Psoas muscle (tissue), 8 donors: ENCODE data around the gene KCNT2. TPM values are rescaled to one million over a fixed set of nuclear protein-coding genes. Genes with fewer than 3 reads are reported as not detected.
A peak's percentile ranks its signal among the peaks of the same experiment; 100 is the strongest.

ENCODE experiments used
- ATAC-seq, 4 donors: fragments of 200-7000 bp; cut with Tn5 transposase; one replicate each; pipeline ENCODE4 v1.9.1; 2020; ENCODE audit warnings: moderate library complexity in 3 of 4, mild to moderate bottlenecking in 2 of 4
- DNase-seq, 2 donors: peaks; one replicate each; pipeline ENCODE4 v3.0.0-alpha.2; 2020
- H3K27ac ChIP-seq: fragments of 200-600 bp; one replicate; pipeline ENCODE4 v1.8.0; 2022
- H3K27me3 ChIP-seq, 3 donors: fragments of 200-600 bp in 1 of 3; one replicate each; pipeline versions ENCODE4 v1.6.1 to v1.8.0; 2013 to 2022; ENCODE audit warnings: low read length in 2 of 3, mild to moderate bottlenecking in 2 of 3, moderate library complexity in 1 of 3; ENCODE audit not compliant: insufficient read depth in 3 of 3
- H3K36me3 ChIP-seq, 2 donors: fragments of 200-600 bp in 1 of 2; one replicate each; pipeline versions ENCODE4 v1.6.1 to v1.8.0; 2013 to 2022; ENCODE audit warnings: low read depth in 1 of 2, mild to moderate bottlenecking in 1 of 2, moderate library complexity in 1 of 2; ENCODE audit not compliant: insufficient read depth in 1 of 2
- H3K4me1 ChIP-seq: fragments of 200-600 bp; one replicate; pipeline ENCODE4 v1.8.0; 2022
- H3K4me3 ChIP-seq: fragments of 200-600 bp; one replicate; pipeline ENCODE4 v1.8.0; 2022; ENCODE audit warnings: mild to moderate bottlenecking
- H3K9me3 ChIP-seq: fragments of 200-600 bp; one replicate; pipeline ENCODE4 v1.8.0; 2022
- WGBS, 3 donors: extraction: QIAGEN DNeasy Blood & Tissue Kit; methylation state at CpG; one replicate each; pipeline versions ENCODE4 v1.1.6 to v1.1.7; 2013; 5-methylcytosine and 5-hydroxymethylcytosine counted together
- intact Hi-C, 2 donors: fragments of 100-400 bp; cut with DNase I; formaldehyde crosslinking; loops; one replicate each; pipeline versions ENCODE4 v1.11.0 to v1.14.2; 2022
- polyA plus RNA-seq, 3 donors: library from polyadenylated mRNA; stranded (reverse); fragments of 200-250 nt; gene quantifications; one replicate each; pipeline ENCODE4 v1.2.3, GENCODE V29; 2013
- total RNA-seq, 4 donors: library from RNA; stranded (reverse); fragmentation: NEBNext Ultra II Directional in 2 of 4; extraction: Animal tissue kit (Norgen Biotek cat#: 25700) in 2 of 4; gene quantifications; one replicate each; pipeline versions ENCODE4 v1.2.1 to v1.2.4, GENCODE V29; 2021 to 2023
- TF ChIP-seq, protein P1 (sequence below): fragments of 200-600 bp; IDR thresholded peaks from one replicate; pipeline ENCODE4 v1.8.0; 2022; ENCODE audit warnings: antibody characterized with exemption
- donor health status: healthy with polysubstance abuse.
- donor health status: DM: no; HTN: no; CAD: no; lungs with moderate emphysema.
- donor health status: Bipolar disorder and iron deficiency.
- donor health status: healthy.
- donor health status: DM: yes; HTN: yes; CAD: no.
- donor health status: DM: no; HTN: no; CAD: no.
- donor health status: DM: no; HTN: no; CAD: no.
- donor health status: DM: yes; HTN: yes; CAD: no.

The KCNT2 gene
- total and polyA plus RNA-seq, 7 donors, result 0.04 to 1.2 (median 0.12) TPM

DNA sequence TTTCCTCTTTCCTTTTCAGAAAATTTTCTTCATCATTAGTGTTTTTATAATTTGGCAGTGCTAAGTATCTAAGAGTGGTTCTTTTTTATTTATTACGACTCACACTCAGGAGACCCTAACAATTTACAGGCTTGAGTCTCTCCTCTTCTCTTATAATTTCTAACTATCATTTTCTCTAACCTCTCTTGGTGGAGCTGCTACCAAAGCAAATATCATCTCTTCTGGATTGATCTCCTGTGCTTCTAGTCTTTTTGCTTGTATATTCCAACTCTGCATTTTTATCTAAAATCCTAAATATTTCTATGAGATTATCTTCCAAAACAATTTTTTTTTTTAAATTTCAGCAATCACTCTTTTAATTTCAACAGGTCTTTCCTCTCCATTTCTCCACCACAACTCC, 250.3 kb downstream of the KCNT2 start:
- Histone ChIP-seq H3K9me3 (no peaks in the 10 kb centered on the region), H3K27ac (no peak overlapping the region), H3K4me1 (no peaks in the 10 kb centered on the region), H3K27me3 (no peaks in the 10 kb centered on the region), H3K36me3 (no peaks in the 10 kb centered on the region), H3K4me3 (no peak overlapping the region)
- TF ChIP-seq, protein P1, sequence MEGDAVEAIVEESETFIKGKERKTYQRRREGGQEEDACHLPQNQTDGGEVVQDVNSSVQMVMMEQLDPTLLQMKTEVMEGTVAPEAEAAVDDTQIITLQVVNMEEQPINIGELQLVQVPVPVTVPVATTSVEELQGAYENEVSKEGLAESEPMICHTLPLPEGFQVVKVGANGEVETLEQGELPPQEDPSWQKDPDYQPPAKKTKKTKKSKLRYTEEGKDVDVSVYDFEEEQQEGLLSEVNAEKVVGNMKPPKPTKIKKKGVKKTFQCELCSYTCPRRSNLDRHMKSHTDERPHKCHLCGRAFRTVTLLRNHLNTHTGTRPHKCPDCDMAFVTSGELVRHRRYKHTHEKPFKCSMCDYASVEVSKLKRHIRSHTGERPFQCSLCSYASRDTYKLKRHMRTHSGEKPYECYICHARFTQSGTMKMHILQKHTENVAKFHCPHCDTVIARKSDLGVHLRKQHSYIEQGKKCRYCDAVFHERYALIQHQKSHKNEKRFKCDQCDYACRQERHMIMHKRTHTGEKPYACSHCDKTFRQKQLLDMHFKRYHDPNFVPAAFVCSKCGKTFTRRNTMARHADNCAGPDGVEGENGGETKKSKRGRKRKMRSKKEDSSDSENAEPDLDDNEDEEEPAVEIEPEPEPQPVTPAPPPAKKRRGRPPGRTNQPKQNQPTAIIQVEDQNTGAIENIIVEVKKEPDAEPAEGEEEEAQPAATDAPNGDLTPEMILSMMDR, result no peak
- ATAC-seq, result no peak
- WGBS, 3 donors, result 97 to 100% (median 100%) methylated on average over 1 of the region's 1 CpG
- intact Hi-C loops, result no loop called here
- no peak for DNase-seq

DNA sequence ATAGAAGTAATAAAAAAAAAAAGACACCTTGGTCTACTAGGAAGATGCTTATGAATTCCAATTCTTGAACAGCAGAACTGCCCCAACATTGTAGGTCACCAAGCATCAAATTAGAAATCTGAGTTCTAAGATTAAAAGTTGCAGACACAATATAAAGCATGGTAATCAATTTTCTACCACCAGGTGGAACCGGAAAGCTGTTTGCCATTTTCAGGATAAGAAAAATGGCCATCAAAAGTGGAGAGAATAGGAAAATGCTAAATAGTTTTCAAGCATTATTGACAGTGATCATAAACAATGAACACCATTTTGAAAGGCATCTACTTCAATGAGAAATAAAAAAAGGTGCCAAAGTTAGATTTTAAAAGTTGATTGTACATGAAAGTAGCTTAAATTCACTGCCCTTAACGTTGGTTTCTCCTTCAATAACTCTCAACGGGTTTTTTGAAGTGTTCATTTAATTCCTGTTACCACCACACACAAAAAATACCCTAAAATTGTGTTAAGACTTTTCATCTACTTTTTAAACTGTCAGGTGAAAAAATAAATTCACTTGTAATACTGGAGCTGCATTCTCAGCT, 252.9 kb downstream of the KCNT2 start:
- H3K4me3 ChIP-seq, result no peak overlapping the region
- H3K4me1 ChIP-seq, result no peaks in the 10 kb centered on the region
- no peak overlapping the region for H3K27ac ChIP-seq
- H3K9me3 ChIP-seq, result no peaks in the 10 kb centered on the region
- no peaks in the 10 kb centered on the region for H3K27me3 ChIP-seq
- TF ChIP-seq, protein P1, result peak; percentile 17
- no peak for ATAC-seq
- intact Hi-C loops, result no loop called here
- WGBS, 3 donors, result 34 to 55% (median 41%) methylated on average over 3 of the region's 3 CpGs
- H3K36me3 ChIP-seq, result no peaks in the 10 kb centered on the region
- DNase-seq, result no peak

DNA sequence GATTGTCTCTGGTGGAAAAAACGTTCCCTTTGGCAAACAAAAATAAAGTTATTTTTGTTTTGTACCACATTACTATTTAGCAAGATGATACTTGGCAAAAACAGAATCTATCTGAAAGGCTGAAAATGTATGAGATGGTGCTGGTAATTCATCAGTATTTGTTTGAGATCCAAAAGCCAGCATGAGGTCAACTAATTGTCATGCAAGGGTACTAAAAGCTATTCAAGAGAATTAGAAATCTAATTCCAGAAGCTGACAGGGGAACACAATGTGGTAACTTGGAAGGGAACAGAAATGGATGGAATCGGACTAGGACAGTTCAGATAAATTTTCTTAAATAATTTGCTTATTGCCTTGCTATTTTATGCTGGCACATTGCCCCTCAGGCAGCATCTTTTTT, 263.8 kb downstream of the KCNT2 start:
- intact Hi-C loops, result no loop called here
- TF ChIP-seq, protein P1, result no peak
- no peak for DNase-seq
- no peak for ATAC-seq
- H3K4me1 ChIP-seq, result no peaks in the 10 kb centered on the region
- H3K9me3 ChIP-seq, result no peaks in the 10 kb centered on the region
- no peaks in the 10 kb centered on the region for H3K27me3 ChIP-seq
- no peaks in the 10 kb centered on the region for H3K36me3 ChIP-seq
- H3K27ac ChIP-seq, result no peak overlapping the region
- no peak overlapping the region for H3K4me3 ChIP-seq
- 19 to 55% (median 27%) methylated on average over 2 of the region's 2 CpGs for WGBS, 3 donors

DNA sequence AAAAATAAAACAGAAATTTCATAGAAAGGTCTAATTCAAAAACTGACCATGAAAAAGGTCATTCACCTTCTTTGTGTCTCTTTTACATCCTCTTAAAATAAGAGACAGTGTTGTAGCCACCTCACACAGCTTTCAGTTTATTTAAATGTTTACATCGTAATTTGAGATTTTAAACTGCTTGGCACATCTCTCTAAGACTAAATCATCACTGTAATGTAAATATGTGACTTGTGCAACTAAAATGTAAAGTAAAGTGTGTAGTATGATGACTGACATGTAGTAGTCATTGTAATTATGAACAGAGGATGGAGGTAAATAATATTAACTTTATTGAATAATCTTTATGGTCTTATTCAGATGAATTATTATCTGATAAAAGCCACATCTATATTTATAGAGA, 283.9 kb downstream of the KCNT2 start:
- 91 to 94% (median 92%) methylated on average over 1 of the region's 1 CpG for WGBS, 3 donors
- ATAC-seq, result no peak
- H3K9me3 ChIP-seq, result no peaks in the 10 kb centered on the region
- no peak overlapping the region for H3K4me3 ChIP-seq
- H3K36me3 ChIP-seq, result no peaks in the 10 kb centered on the region
- H3K27ac ChIP-seq, result no peak overlapping the region
- H3K4me1 ChIP-seq, result no peaks in the 10 kb centered on the region
- DNase-seq, result no peak
- TF ChIP-seq, protein P1, result no peak
- no peaks in the 10 kb centered on the region for H3K27me3 ChIP-seq
- intact Hi-C loops, result no loop called here

- 82 to 84% (median 84%) methylated on average over 3 of the region's 3 CpGs for WGBS, 3 donors
- Histone ChIP-seq H3K36me3 (no peaks in the 10 kb centered on the region), H3K9me3 (no peaks in the 10 kb centered on the region), H3K27me3 (no peaks in the 10 kb centered on the region), H3K4me1 (no peaks in the 10 kb centered on the region), H3K27ac (no peak overlapping the region), H3K4me3 (no peak overlapping the region)
- no peak for DNase-seq
- intact Hi-C loops, result no loop called here
- TF ChIP-seq, protein P1, result no peak
- ATAC-seq, result no peak
Measured at GRCh38 chr1:196323869-196324268, 284.4 kb downstream of the KCNT2 start.
